ENCODE results near the gene TTBK1.

- no peak for TF ChIP-seq POLR2A (IDR thresholded peaks at IDR 0.05; ENCODE audit: low read depth, low read length)
- no peak for TF ChIP-seq MAZ (IDR thresholded peaks at IDR 0.05; ENCODE audit: borderline replicate concordance, low read depth, low read length)
- TF ChIP-seq FOS (IDR thresholded peaks at IDR 0.05; ENCODE audit: low read depth, low read length): no peak
- TF ChIP-seq CTCF (conservative IDR thresholded peaks at IDR 0.05; ENCODE audit: low read depth, low read length): no peak
- no peak for TF ChIP-seq RAD21 (IDR thresholded peaks at IDR 0.05; ENCODE audit: low read length)
- TF ChIP-seq CHD1 (IDR thresholded peaks at IDR 0.05; ENCODE audit: low read depth, low read length): no peak
- TF ChIP-seq MXI1 (IDR thresholded peaks at IDR 0.05; ENCODE audit: borderline replicate concordance, low read depth, low read length): no peak
Observed at GRCh38 chr6:43202451-43202850, 40.8 kb upstream of the TTBK1 start.
